K562 (cell line): Measurements from ENCODE around the gene CCDC183. TPM values are rescaled to one million over a fixed set of nuclear protein-coding genes. Genes with fewer than 3 reads are reported as not detected.

ENCODE experiments used
- RBM39 ChIP-seq: fragments of 200-400 bp; formaldehyde crosslinking; optimal IDR thresholded peaks from 2 replicates; pipeline ENCODE3; 2018; ENCODE audit warnings: low read depth, low read length
- TEAD2 ChIP-seq: fragments of 450-650 bp; IDR thresholded peaks from 2 replicates; pipeline ENCODE4 v1.6.1; 2016; ENCODE audit warnings: missing genetic modification characterization, control low read depth, missing compliant biosample characterization
- polyA plus RNA-seq, 8 experiments: library from polyadenylated mRNA; depleted of rRNA in 4 of 8; stranded (reverse) in 5 of 8; unstranded in 3 of 8; fragments of >200 nt; fragmentation: Nextera tagmentation in 2 of 8; fragmentation: Illumina TruSeq in 1 of 8; extraction: Ambion mirVana in 2 of 8; extraction: Trizol in 1 of 8; gene quantifications; 2 replicates each; pipeline versions ENCODE4 v1.2.1 to v1.2.3, GENCODE V29; 2011 to 2014; ENCODE audit warnings: inconsistent platforms in 1 of 8, missing spikeins in 1 of 8
- total RNA-seq, 7 experiments: library from RNA; depleted of rRNA in 6 of 7; stranded (reverse); fragments of >200 nt in 6 of 7; fragmentation: Illumina TruSeq in 2 of 7; extraction: Trizol in 2 of 7; gene quantifications; 2 replicates each; pipeline versions ENCODE4 v1.2.1 to v1.2.3, GENCODE V29; 2011 to 2021; ENCODE audit warnings: low replicate concordance in 1 of 7
- TF ChIP-seq, protein P1 (sequence below): fragments of 450-650 bp; IDR thresholded peaks from 2 replicates; pipeline ENCODE4 v1.6.1; 2018; ENCODE audit not compliant: partially characterized antibody
- TF ChIP-seq, protein P2 (sequence below): IDR thresholded peaks from 2 replicates; pipeline ENCODE4 v1.6.1; 2011; ENCODE audit not compliant: insufficient read length; ENCODE audit errors: extremely low read depth

Gene CCDC183
- total and polyA plus RNA-seq, 9 of the 15 experiments (the other 6 are each of a cell fraction or from before 2014, with no cell fraction given), result 0.21 to 0.60 (median 0.29) TPM; not detected in 4

DNA sequence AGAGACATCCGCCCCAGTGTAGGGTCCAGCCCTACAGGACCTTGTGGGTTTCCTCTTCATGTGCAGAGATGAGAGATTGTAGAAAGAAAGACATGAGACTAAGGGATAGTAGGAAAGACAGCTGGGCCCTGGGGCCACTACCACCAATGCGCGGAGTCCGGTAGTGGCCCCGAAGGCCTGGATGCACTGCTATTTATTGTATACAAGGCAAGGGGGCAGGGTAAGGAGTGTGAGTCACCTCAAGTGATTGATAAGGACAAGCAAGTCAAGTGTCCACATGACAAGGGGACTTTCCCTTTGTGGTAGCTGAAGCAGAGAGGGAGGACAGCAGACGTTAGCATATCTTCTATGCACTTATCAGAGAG, 11.2 kb upstream of the CCDC183 start (continued):
- TF ChIP-seq, protein P1, sequence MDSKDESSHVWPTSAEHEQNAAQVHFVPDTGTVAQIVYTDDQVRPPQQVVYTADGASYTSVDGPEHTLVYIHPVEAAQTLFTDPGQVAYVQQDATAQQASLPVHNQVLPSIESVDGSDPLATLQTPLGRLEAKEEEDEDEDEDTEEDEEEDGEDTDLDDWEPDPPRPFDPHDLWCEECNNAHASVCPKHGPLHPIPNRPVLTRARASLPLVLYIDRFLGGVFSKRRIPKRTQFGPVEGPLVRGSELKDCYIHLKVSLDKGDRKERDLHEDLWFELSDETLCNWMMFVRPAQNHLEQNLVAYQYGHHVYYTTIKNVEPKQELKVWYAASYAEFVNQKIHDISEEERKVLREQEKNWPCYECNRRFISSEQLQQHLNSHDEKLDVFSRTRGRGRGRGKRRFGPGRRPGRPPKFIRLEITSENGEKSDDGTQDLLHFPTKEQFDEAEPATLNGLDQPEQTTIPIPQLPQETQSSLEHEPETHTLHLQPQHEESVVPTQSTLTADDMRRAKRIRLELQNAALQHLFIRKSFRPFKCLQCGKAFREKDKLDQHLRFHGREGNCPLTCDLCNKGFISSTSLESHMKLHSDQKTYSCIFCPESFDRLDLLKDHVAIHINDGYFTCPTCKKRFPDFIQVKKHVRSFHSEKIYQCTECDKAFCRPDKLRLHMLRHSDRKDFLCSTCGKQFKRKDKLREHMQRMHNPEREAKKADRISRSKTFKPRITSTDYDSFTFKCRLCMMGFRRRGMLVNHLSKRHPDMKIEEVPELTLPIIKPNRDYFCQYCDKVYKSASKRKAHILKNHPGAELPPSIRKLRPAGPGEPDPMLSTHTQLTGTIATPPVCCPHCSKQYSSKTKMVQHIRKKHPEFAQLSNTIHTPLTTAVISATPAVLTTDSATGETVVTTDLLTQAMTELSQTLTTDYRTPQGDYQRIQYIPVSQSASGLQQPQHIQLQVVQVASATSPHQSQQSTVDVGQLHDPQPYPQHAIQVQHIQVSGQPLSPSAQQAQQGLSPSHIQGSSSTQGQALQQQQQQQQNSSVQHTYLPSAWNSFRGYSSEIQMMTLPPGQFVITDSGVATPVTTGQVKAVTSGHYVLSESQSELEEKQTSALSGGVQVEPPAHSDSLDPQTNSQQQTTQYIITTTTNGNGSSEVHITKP, result no peak
- TF ChIP-seq, protein P2, sequence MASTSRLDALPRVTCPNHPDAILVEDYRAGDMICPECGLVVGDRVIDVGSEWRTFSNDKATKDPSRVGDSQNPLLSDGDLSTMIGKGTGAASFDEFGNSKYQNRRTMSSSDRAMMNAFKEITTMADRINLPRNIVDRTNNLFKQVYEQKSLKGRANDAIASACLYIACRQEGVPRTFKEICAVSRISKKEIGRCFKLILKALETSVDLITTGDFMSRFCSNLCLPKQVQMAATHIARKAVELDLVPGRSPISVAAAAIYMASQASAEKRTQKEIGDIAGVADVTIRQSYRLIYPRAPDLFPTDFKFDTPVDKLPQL, result no peak
- TF ChIP-seq TEAD2 (no peak), RBM39 (no peak)
